GM13977 (cell line): ENCODE data around the gene DBF4B.

Source experiments
- DNase-seq: peaks from one replicate; pipeline ENCODE4 v3.0.0; 2012; ENCODE audit warnings: low spot score
- in situ Hi-C: fragments of 300-500 bp; cut with MboI; formaldehyde crosslinking; loops from one replicate; pipeline ENCODE4 v1.12.0; 2022; ENCODE audit warnings: low sequenced_read_pairs, low pct_unique_long_range_greater_than_20kb, mixed read lengths, inconsistent platforms; ENCODE audit not compliant: unreplicated experiment
- TF ChIP-seq, protein P1 (sequence below): IDR thresholded peaks from 2 replicates; pipeline ENCODE4 v1.5.1; 2012; ENCODE audit warnings: mild to moderate bottlenecking, control low read depth; ENCODE audit not compliant: insufficient read depth; ENCODE audit errors: extremely low read depth, missing control alignments

Gene DBF4B, protein sequence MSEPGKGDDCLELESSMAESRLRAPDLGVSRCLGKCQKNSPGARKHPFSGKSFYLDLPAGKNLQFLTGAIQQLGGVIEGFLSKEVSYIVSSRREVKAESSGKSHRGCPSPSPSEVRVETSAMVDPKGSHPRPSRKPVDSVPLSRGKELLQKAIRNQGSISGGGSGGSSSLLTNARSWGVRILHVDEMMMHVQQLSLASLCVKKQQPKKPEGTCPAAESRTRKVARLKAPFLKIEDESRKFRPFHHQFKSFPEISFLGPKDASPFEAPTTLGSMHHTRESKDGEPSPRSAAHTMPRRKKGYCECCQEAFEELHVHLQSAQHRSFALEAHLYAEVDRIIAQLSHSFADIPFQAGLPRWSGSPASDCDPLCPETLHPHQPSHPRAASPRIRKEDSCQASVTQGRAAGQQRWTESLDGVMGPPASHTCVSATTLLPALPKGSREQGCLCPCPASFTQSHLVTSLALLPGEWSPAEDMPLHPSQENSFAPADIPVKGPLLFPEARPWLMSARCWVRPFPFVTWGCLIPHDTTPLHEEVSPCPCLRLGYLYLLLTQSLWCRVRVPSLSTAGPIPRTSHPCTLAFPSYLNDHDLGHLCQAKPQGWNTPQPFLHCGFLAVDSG

DNA sequence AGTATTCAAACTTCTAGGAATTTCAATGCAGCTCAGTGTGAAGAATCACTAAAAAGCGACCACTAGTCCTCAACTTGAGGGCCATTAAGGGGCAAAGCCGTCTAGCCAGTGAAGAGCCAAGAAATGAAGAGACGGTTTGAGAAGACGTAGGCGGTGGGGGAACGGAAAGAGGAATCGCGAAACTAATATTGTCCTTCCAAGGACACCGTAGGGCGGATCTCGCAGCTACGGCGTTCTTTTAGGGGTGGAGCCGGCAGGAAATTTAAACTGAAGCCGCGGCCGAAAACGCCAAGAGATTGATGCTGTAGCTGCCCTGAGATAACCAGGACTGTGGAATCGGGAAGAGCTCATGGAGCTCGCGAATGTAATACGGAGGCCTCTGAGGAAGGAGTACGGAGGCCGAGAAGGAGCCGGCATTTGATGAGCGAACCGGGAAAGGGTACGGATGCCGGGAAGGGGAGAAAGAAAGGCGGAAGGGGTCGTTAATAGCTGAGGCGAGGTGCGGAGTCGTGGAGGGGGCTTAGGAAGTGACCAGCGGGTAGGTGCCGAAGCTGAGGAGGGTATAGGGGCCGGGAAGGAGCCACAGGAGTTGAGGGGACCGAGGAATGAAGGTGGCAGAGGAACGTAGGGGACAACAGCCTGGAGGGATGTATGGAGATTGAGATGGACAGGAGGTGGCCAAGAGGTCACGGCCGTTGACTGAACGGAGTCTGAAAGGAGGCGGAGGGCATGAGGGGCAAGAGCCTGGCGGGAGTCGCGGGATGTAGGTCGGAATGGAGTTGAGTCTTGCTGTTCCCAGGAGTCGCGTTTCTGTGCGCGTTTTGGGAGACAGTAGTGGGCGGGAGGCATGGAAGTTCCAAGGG lies at the start of gene DBF4B:
DBF4B (plus strand) TSS at position 265 of the 863 bp plus-strand sequence; CDS start at position 421, 156 bp downstream.
- DNase-seq = peak; percentile 89
- TF ChIP-seq, protein P1, sequence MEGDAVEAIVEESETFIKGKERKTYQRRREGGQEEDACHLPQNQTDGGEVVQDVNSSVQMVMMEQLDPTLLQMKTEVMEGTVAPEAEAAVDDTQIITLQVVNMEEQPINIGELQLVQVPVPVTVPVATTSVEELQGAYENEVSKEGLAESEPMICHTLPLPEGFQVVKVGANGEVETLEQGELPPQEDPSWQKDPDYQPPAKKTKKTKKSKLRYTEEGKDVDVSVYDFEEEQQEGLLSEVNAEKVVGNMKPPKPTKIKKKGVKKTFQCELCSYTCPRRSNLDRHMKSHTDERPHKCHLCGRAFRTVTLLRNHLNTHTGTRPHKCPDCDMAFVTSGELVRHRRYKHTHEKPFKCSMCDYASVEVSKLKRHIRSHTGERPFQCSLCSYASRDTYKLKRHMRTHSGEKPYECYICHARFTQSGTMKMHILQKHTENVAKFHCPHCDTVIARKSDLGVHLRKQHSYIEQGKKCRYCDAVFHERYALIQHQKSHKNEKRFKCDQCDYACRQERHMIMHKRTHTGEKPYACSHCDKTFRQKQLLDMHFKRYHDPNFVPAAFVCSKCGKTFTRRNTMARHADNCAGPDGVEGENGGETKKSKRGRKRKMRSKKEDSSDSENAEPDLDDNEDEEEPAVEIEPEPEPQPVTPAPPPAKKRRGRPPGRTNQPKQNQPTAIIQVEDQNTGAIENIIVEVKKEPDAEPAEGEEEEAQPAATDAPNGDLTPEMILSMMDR = no peak
- in situ Hi-C loops = no loop called here

DNA sequence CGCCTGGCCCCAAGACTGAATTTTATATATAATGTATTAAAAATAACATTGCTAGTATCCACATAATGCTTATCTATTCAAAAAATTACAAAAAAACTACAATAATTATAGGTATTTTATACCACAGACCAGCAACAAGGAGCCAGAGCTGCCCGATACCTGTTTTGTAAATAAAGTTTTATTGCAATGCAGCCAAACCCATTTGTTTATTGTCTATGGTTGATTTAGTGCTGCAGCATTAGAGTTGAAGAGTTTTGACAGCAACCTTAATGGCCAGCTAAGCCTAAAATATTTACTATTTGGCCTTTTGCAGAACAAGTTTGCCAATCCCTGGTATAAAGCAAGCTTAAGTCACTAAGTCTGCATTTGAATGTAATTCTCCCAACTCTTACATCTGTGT lies 46.6 kb upstream of the DBF4B start:
- TF ChIP-seq, protein P1 = no peak
- DNase-seq = no peak
- in situ Hi-C loops = no loop called here

DNA sequence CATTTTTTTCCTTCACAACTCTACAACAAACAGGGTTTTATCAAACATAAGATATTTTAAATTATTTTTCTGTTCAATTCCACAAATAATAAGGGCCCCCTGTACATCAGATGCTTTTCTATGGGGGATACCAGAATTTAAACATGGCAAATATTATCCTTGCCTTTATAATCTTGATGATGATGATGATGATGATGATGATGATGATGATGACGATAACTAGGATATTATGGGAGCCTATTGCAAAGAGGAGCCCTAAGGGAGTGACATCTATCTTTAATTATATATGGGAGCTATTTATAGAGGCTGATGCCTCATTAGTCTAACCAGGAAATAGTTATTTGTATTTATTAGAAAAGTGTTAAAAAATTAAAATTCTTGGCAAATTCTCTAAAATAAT lies 45.4 kb upstream of the DBF4B start:
- no peak for DNase-seq
- TF ChIP-seq, protein P1 = no peak
- in situ Hi-C loops = no loop called here

DNA sequence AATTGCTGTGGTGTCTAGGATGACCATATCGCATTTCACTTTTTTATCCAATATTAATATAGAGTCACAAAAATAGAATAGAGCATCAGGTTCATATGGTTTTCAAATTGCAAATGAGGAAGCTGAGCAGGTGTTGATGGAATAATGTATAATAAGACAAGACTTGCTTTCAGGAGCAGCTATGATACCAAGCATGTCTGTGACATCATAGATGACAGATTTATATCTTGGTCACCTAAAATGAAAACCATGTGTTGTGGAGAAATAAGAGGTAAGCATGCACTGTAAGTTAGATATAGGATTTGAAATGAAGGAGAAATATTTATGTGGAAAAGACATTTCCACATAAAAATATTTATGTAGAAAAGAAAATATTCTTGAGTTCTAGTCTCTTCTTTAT lies 43.6 kb upstream of the DBF4B start:
- no peak for DNase-seq
- TF ChIP-seq, protein P1 = no peak
- in situ Hi-C loops = no loop called here

DNA sequence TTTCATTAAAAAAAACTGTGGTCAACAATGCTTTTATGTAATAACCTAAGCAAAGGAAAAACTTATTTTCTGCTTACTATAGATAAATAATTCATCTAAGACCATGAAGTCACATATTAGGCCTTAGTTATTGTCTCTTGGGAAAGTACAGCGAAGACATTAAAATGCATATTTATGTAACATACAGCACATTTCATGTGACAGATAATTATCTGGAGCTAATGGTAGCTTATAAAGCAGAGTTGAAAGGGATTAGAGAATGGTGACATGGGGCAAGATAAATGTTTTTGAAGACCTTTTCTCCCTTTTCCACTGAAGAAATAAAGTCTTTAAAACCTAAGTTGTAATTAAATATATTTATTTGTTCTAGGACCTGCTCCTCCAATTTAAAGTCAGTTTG lies 42.5 kb upstream of the DBF4B start:
- TF ChIP-seq, protein P1 = no peak
- no peak for DNase-seq
- in situ Hi-C loops = no loop called here

DNA sequence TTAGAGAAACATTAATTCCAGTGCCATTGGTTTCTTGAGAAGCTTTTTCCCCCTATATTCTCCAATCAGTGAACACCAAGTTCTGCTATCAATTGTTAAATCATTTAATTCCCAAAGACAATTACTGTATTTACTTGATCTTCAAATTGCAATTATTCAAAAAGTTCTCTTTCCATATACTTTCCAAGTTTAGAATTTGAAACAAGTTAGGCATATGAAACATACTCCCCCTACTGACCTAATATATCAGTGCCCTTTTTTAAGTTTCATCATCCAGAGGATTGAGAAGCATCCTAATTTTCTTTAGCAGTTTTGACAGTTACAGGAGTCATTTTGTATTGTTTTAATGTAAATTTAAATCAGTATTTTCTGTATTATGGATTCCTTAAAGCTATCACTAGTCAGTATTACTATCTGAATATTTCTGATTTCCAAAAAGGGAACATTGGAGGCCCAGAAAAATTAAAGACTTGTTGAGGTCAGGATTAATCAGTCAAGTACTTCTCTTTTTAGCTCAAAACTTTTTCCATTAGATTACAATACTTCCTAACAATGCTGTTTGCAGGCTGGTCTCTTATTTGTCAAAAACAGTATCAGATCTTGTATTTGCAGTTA lies 35.9 kb upstream of the DBF4B start:
- TF ChIP-seq, protein P1 = peak; percentile 50
- DNase-seq = no peak
- in situ Hi-C loops = no loop called here
